ENCODE data around the gene NANS. TPM values are rescaled to one million over a fixed set of nuclear protein-coding genes. Genes with fewer than 3 reads are reported as not detected.

Gene NANS
- total and polyA plus RNA-seq, 2 of the 8 experiments (the other 6 are each of a cell fraction or from before 2014, with no cell fraction given), result 56.5 to 67.3 TPM

- H3K9ac ChIP-seq (replicated peaks in 1 of 4; ENCODE audit: extremely low read depth in 1 of 4, low read depth in 3 of 4, low read length in 3 of 4), result no peak overlapping the region
- no peak overlapping the region for H4K8ac ChIP-seq (ENCODE audit: extremely low read depth, insufficient read depth, low read length)
- no peak overlapping the region for H3K18ac ChIP-seq (ENCODE audit: extremely low read depth, low read length)
- POLR2A ChIA-PET (ENCODE audit: partially characterized antibody), result interaction anchor here (0.6 kb wide), 1 partner anchor 25 kb away, joined by 3 read pairs; no protein-coding TSS in a partner anchor
- no peak overlapping the region for H3K23ac ChIP-seq (ENCODE audit: insufficient read length)
- no peak overlapping the region for H2BK120ac ChIP-seq (replicated peaks; ENCODE audit: low read depth, low read length)
- peaks cover 0 to 4% (median 1%) of the 10 kb centered on the region in 4 experiments; a peak in 3 of 8 replicates for H3K36me3 ChIP-seq (ENCODE audit: control insufficient read depth in 2 of 4, insufficient read depth in 4 of 4, low read length in 3 of 4)
- no peaks in the 10 kb centered on the region for H3K23me2 ChIP-seq (ENCODE audit: low read depth, low read length)
- H2AFZ ChIP-seq (ENCODE audit: low read length), result no peak overlapping the region
- H3K27ac ChIP-seq (ENCODE audit: low read depth, low read length), result no peak overlapping the region
- FAIRE-seq (no peak), DNase-seq (ENCODE audit: low read depth in 1 of 2, low spot score in 2 of 2) (no peak)
- 89% methylated on average over 16 of the region's 16 CpGs; no CpG with 5 or more reads in 1 of the 2 experiments for WGBS, 2 experiments (ENCODE audit: extremely low coverage in 1 of 2, insufficient coverage in 1 of 2, insufficient read length in 1 of 2, insufficient replicate concordance in 2 of 2, low coverage in 1 of 2, low lambda C conversion rate in 2 of 2, missing lambda C conversion rate in 1 of 2)
- H3K4me3 ChIP-seq (ENCODE audit: extremely low read depth in 1 of 4, insufficient read depth in 2 of 4, low read depth in 3 of 4, low read length in 4 of 4), result no peak overlapping the region
- H3K56ac ChIP-seq (replicated peaks; ENCODE audit: insufficient read length, low read depth, low read length), result no peak overlapping the region
- no peak overlapping the region for H2BK15ac ChIP-seq (ENCODE audit: low read length)
- CTCF ChIA-PET (ENCODE audit: partially characterized antibody), result interaction anchor here (0.6 to 2.3 kb wide), 8 partner anchors 9 to 707 kb away, joined by 3 to 7 read pairs (median 4); partner anchors contain the start of gene TRIM14
- H3K4me1 ChIP-seq (replicated peaks in 1 of 4; ENCODE audit: control insufficient read depth in 3 of 4, insufficient read depth in 4 of 4, low read length in 3 of 4), result peaks cover 0 to 7% (median 0%) of the 10 kb centered on the region in 4 experiments; a peak in 3 of 7 replicates
- no peak overlapping the region for H2BK20ac ChIP-seq (ENCODE audit: low read length)
- H2BK5ac ChIP-seq (ENCODE audit: low read depth, low read length), result no peak overlapping the region
- no peak overlapping the region for H4K5ac ChIP-seq (ENCODE audit: insufficient read length, low read depth, low read length)
- TF ChIP-seq YY1 (IDR thresholded peaks at IDR 0.05; ENCODE audit: low read depth, low read length), result no peak
- TF ChIP-seq TEAD4 (IDR thresholded peaks at IDR 0.05; ENCODE audit: low read depth, low read length), result no peak
- TF ChIP-seq ATF3 (IDR thresholded peaks at IDR 0.05; ENCODE audit: insufficient read depth, low read depth, low read length), result no peak
- TF ChIP-seq EP300 (IDR thresholded peaks at IDR 0.05; ENCODE audit: borderline replicate concordance in 1 of 2, low read depth in 2 of 2, low read length in 2 of 2), result no peak
- TF ChIP-seq ASH2L (IDR thresholded peaks at IDR 0.05; ENCODE audit: low read length), result no peak
- H4K20me1 ChIP-seq (replicated peaks in 1 of 2; ENCODE audit: control insufficient read depth in 1 of 2, insufficient read depth in 2 of 2, low read length in 2 of 2), result peaks cover 0 to 5% of the 10 kb centered on the region in 2 experiments
- H3K4me2 ChIP-seq (ENCODE audit: insufficient read depth in 1 of 2, low read depth in 2 of 2, low read length in 2 of 2), result no peak overlapping the region
- H3K79me1 ChIP-seq (ENCODE audit: low read depth, low read length), result no peaks in the 10 kb centered on the region
- H3K14ac ChIP-seq (ENCODE audit: insufficient read length), result no peak overlapping the region
- H2BK12ac ChIP-seq (ENCODE audit: low read depth, low read length), result no peak overlapping the region
- no peaks in the 10 kb centered on the region for H3K27me3 ChIP-seq (replicated peaks in 1 of 4; ENCODE audit: control insufficient read depth in 3 of 4, extremely low read depth in 1 of 4, insufficient read depth in 3 of 4, low read length in 3 of 4)
- H3K79me2 ChIP-seq (ENCODE audit: control insufficient read depth in 1 of 2, insufficient read depth in 2 of 2, low read length in 2 of 2), result no peaks in the 10 kb centered on the region
- no peak overlapping the region for H2AK5ac ChIP-seq (ENCODE audit: low read depth, low read length)
- no peak overlapping the region for H4K91ac ChIP-seq (replicated peaks; ENCODE audit: insufficient read length, low read length)
- H3K9me3 ChIP-seq (ENCODE audit: insufficient read depth in 2 of 2, low read depth in 1 of 2, low read length in 1 of 2), result no peaks in the 10 kb centered on the region
- no peak overlapping the region for H3K4ac ChIP-seq (replicated peaks; ENCODE audit: insufficient read length, low read depth, low read length)
These were observed 71.8 kb downstream of the NANS start for GRCh38 chr9:98128316-98128715.
